Measurements from ENCODE around the gene SIMC1.

SIMC1 gene

DNA sequence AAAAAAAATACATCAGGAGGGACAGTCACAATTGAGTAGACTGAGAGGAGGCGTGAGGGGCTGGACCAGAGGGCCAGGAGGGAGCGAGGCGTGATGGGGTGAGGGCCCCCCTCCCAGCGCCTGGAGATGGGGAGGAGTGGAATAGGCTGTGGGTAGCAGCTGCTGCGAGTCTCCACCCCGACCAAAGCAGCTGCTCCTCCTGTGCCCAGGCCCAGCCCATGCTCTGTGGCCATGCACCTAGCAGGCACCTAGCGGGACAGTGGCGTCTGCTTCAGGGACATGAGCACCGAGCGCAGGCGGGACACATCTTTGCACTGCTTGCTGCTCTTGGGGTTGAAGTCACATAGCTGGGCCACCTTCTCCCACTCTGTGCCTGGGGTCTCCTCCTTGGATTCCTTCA, 154.3 kb downstream of the SIMC1 start:
- no peak overlapping the region for H3K27ac ChIP-seq (ENCODE audit: low read depth, low read length)
- H3K27me3 ChIP-seq (ENCODE audit: low read length): no peaks in the 10 kb centered on the region
- TF ChIP-seq, protein P1, sequence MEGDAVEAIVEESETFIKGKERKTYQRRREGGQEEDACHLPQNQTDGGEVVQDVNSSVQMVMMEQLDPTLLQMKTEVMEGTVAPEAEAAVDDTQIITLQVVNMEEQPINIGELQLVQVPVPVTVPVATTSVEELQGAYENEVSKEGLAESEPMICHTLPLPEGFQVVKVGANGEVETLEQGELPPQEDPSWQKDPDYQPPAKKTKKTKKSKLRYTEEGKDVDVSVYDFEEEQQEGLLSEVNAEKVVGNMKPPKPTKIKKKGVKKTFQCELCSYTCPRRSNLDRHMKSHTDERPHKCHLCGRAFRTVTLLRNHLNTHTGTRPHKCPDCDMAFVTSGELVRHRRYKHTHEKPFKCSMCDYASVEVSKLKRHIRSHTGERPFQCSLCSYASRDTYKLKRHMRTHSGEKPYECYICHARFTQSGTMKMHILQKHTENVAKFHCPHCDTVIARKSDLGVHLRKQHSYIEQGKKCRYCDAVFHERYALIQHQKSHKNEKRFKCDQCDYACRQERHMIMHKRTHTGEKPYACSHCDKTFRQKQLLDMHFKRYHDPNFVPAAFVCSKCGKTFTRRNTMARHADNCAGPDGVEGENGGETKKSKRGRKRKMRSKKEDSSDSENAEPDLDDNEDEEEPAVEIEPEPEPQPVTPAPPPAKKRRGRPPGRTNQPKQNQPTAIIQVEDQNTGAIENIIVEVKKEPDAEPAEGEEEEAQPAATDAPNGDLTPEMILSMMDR (IDR thresholded peaks at IDR 0.05; ENCODE audit: insufficient read depth, low read length, poor library complexity, severe bottlenecking): no peak
- no peak for TF ChIP-seq EZH2phosphoT487 (conservative IDR thresholded peaks at IDR 0.05; ENCODE audit: low read length)
- no peak overlapping the region for H3K4me3 ChIP-seq (ENCODE audit: insufficient read depth, low read length, poor library complexity, severe bottlenecking)
- H3K9ac ChIP-seq (ENCODE audit: low read length): no peak overlapping the region
- no peaks in the 10 kb centered on the region for H3K9me2 ChIP-seq (replicated peaks; ENCODE audit: insufficient read depth, low read length)
- peaks cover 21% of the 10 kb centered on the region for H3K79me2 ChIP-seq (ENCODE audit: insufficient read depth, low read length)
- no peaks in the 10 kb centered on the region for H3F3A ChIP-seq (ENCODE audit: insufficient read depth)
- no peaks in the 10 kb centered on the region; the same call in 1 of the 2 replicates for H4K20me1 ChIP-seq (ENCODE audit: low read depth, low read length)
- no peaks in the 10 kb centered on the region for H3K9me3 ChIP-seq (ENCODE audit: insufficient read depth, low read length)
- H3K4me2 ChIP-seq (ENCODE audit: low read depth, low read length, poor library complexity, severe bottlenecking): no peak overlapping the region
- H3K36me3 ChIP-seq (ENCODE audit: low read length): no peaks in the 10 kb centered on the region
- no peak overlapping the region for H2AFZ ChIP-seq (ENCODE audit: low read depth, low read length, severe bottlenecking)

DNA sequence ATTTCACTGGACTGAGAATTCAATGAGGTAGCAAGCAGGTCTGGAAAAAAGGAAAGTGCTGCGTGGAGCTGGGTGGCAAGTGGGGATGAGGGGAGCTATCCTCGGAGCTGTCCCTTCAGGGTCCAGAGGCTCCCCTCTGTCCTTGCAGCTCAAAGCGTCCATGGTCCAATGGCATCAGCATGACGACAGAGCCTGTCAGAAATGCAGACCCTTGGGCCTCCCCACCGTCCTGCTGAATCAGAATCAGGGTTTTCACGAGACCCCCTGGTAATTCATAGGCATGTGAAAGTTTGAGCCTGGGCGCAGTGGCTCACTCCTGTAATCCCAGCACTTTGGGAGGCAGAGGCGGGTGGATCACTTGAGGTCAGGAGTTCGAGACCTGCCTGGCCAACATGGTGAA, 155.9 kb downstream of the SIMC1 start:
- no peak overlapping the region for H3K4me2 ChIP-seq (ENCODE audit: low read depth, low read length, poor library complexity, severe bottlenecking)
- H3K27ac ChIP-seq (ENCODE audit: low read depth, low read length): no peak overlapping the region
- H3K4me3 ChIP-seq (ENCODE audit: insufficient read depth, low read length, poor library complexity, severe bottlenecking): no peak overlapping the region
- no peak overlapping the region for H2AFZ ChIP-seq (ENCODE audit: low read depth, low read length, severe bottlenecking)
- H3K9me2 ChIP-seq (replicated peaks; ENCODE audit: insufficient read depth, low read length): no peaks in the 10 kb centered on the region
- no peak for TF ChIP-seq EZH2phosphoT487 (conservative IDR thresholded peaks at IDR 0.05; ENCODE audit: low read length)
- TF ChIP-seq, protein P1 (IDR thresholded peaks at IDR 0.05; ENCODE audit: insufficient read depth, low read length, poor library complexity, severe bottlenecking): no peak
- no peaks in the 10 kb centered on the region for H4K20me1 ChIP-seq (ENCODE audit: low read depth, low read length)
- H3K36me3 ChIP-seq (ENCODE audit: low read length): no peaks in the 10 kb centered on the region
- H3F3A ChIP-seq (ENCODE audit: insufficient read depth): no peaks in the 10 kb centered on the region
- no peaks in the 10 kb centered on the region for H3K27me3 ChIP-seq (ENCODE audit: low read length)
- no peaks in the 10 kb centered on the region for H3K9me3 ChIP-seq (ENCODE audit: insufficient read depth, low read length)
- H3K79me2 ChIP-seq (ENCODE audit: insufficient read depth, low read length): peaks cover 12% of the 10 kb centered on the region; the same call in 1 of the 2 replicates
- no peak overlapping the region for H3K9ac ChIP-seq (ENCODE audit: low read length)

- Histone ChIP-seq H3K79me2 (ENCODE audit: insufficient read depth, low read length) (peaks cover 3% of the 10 kb centered on the region; the same call in 1 of the 2 replicates), H4K20me1 (ENCODE audit: low read depth, low read length) (no peaks in the 10 kb centered on the region), H3K4me3 (ENCODE audit: insufficient read depth, low read length, poor library complexity, severe bottlenecking) (no peak overlapping the region), H3K36me3 (ENCODE audit: low read length) (no peaks in the 10 kb centered on the region), H2AFZ (ENCODE audit: low read depth, low read length, severe bottlenecking) (no peak overlapping the region), H3K9me3 (ENCODE audit: insufficient read depth, low read length) (no peaks in the 10 kb centered on the region), H3K9me2 (replicated peaks; ENCODE audit: insufficient read depth, low read length) (no peaks in the 10 kb centered on the region), H3K4me2 (ENCODE audit: low read depth, low read length, poor library complexity, severe bottlenecking) (no peak overlapping the region), H3F3A (ENCODE audit: insufficient read depth) (no peaks in the 10 kb centered on the region), H3K9ac (ENCODE audit: low read length) (no peak overlapping the region), H3K27ac (ENCODE audit: low read depth, low read length) (no peak overlapping the region), H3K27me3 (ENCODE audit: low read length) (no peaks in the 10 kb centered on the region)
- TF ChIP-seq, protein P1 (IDR thresholded peaks at IDR 0.05; ENCODE audit: insufficient read depth, low read length, poor library complexity, severe bottlenecking): no peak
- no peak for TF ChIP-seq EZH2phosphoT487 (conservative IDR thresholded peaks at IDR 0.05; ENCODE audit: low read length)
Observed at GRCh38 chr5:176394881-176395675, 156.9 kb downstream of the SIMC1 start.
